Skeletal muscle satellite cell (primary cell): ENCODE data around the gene HSPB6.
"Not testable (repeated sequence)": the region's sequence is repeated elsewhere in the genome, so short reads cannot be mapped to it uniquely, and the experiment has no call there.

Experiments
- H3K27me3 ChIP-seq: 2 replicates; pipeline ENCODE4 v1.7.0; 2013; ENCODE audit warnings: low read length; ENCODE audit not compliant: control insufficient read depth, insufficient read depth
- H3K36me3 ChIP-seq: 2 replicates; pipeline ENCODE4 v1.7.0; 2013; ENCODE audit warnings: mild to moderate bottlenecking, control low read depth, low read length; ENCODE audit not compliant: insufficient read depth
- H3K4me1 ChIP-seq: 2 replicates; pipeline ENCODE4 v1.7.0; 2013; ENCODE audit warnings: low read length; ENCODE audit not compliant: control insufficient read depth, insufficient read depth
- H3K4me2 ChIP-seq: 2 replicates; pipeline ENCODE4 v1.7.0; 2013; ENCODE audit warnings: mild to moderate bottlenecking, low read length
- H3K4me3 ChIP-seq: 2 replicates; pipeline ENCODE4 v1.7.0; 2013; ENCODE audit warnings: low read length
- H3K9ac ChIP-seq: 2 replicates; pipeline ENCODE4 v1.7.0; 2013; ENCODE audit warnings: mild to moderate bottlenecking, low read depth, low read length, moderate library complexity
- H3K9me3 ChIP-seq: replicated peaks from 2 replicates; pipeline ENCODE4 v1.7.0; 2013; ENCODE audit warnings: mild to moderate bottlenecking, control low read depth, low read length

Gene HSPB6

GRCh38 chr19:35731353-35731752 is 25.5 kb downstream of the HSPB6 start:
- Histone ChIP-seq H3K9me3 (no peaks in the 10 kb centered on the region), H3K36me3 (peaks cover 83% of the 10 kb centered on the region), H3K4me1 (no peaks in the 10 kb centered on the region), H3K9ac (no peak overlapping the region), H3K27me3 (no peaks in the 10 kb centered on the region), H3K4me3 (no peak overlapping the region), H3K4me2 (no peak overlapping the region)

- Histone ChIP-seq H3K4me1 (no peaks in the 10 kb centered on the region), H3K4me2 (no peak overlapping the region), H3K9ac (no peak overlapping the region), H3K27me3 (no peaks in the 10 kb centered on the region), H3K9me3 (no peaks in the 10 kb centered on the region), H3K4me3 (no peak overlapping the region), H3K36me3 (peaks cover 90% of the 10 kb centered on the region)
These were observed 26.5 kb downstream of the HSPB6 start for GRCh38 chr19:35730326-35730725.

GRCh38 chr19:35729763-35730162 is 27.1 kb downstream of the HSPB6 start:
- H3K27me3 ChIP-seq = no peaks in the 10 kb centered on the region

GRCh38 chr19:35729021-35729420 is 27.8 kb downstream of the HSPB6 start:
- Histone ChIP-seq H3K27me3 (no peaks in the 10 kb centered on the region), H3K9me3 (no peaks in the 10 kb centered on the region), H3K9ac (no peak overlapping the region), H3K4me1 (no peaks in the 10 kb centered on the region), H3K4me2 (no peak overlapping the region), H3K36me3 (peaks cover 88% of the 10 kb centered on the region), H3K4me3 (no peak overlapping the region)

More at GRCh38 chr19:35729763-35730162, 27.1 kb downstream of the HSPB6 start:
- Histone ChIP-seq H3K9ac (no peak overlapping the region), H3K36me3 (peaks cover 90% of the 10 kb centered on the region), H3K9me3 (no peaks in the 10 kb centered on the region), H3K4me1 (no peaks in the 10 kb centered on the region), H3K4me3 (no peak overlapping the region), H3K4me2 (no peak overlapping the region)

- H3K36me3 ChIP-seq = peaks cover 89% of the 10 kb centered on the region
These were observed 28.7 kb downstream of the HSPB6 start for GRCh38 chr19:35727956-35728706.

GRCh38 chr19:35727053-35727955 is 29.5 kb downstream of the HSPB6 start:
- no peaks in the 10 kb centered on the region for H3K4me1 ChIP-seq
- H3K9me3 ChIP-seq = no peaks in the 10 kb centered on the region
- no peak overlapping the region for H3K4me2 ChIP-seq
- no peak overlapping the region for H3K9ac ChIP-seq
- peaks cover 91% of the 10 kb centered on the region for H3K36me3 ChIP-seq
- no peaks in the 10 kb centered on the region for H3K27me3 ChIP-seq
- no peak overlapping the region for H3K4me3 ChIP-seq

More at GRCh38 chr19:35727956-35728706, 28.7 kb downstream of the HSPB6 start:
- Histone ChIP-seq H3K9me3 (no peaks in the 10 kb centered on the region), H3K9ac (no peak overlapping the region), H3K4me1 (no peaks in the 10 kb centered on the region), H3K27me3 (no peaks in the 10 kb centered on the region), H3K4me3 (no peak overlapping the region), H3K4me2 (no peak overlapping the region)

GRCh38 chr19:35725216-35725861 is 31.5 kb downstream of the HSPB6 start:
- Histone ChIP-seq H3K27me3 (no peaks in the 10 kb centered on the region), H3K36me3 (peaks cover 86% of the 10 kb centered on the region), H3K9me3 (no peaks in the 10 kb centered on the region), H3K4me3 (no peak overlapping the region), H3K4me2 (no peak overlapping the region), H3K4me1 (no peaks in the 10 kb centered on the region), H3K9ac (no peak overlapping the region)

- Histone ChIP-seq H3K4me1 (peaks cover under 1% of the 10 kb centered on the region), H3K36me3 (peaks cover 84% of the 10 kb centered on the region), H3K4me2 (no peak overlapping the region), H3K4me3 (no peak overlapping the region), H3K9ac (no peak overlapping the region), H3K27me3 (no peaks in the 10 kb centered on the region), H3K9me3 (no peaks in the 10 kb centered on the region)
These were observed 32.3 kb downstream of the HSPB6 start for GRCh38 chr19:35724560-35724959.

- H3K36me3 ChIP-seq = peaks cover 80% of the 10 kb centered on the region
- not testable (repeated sequence) for H3K9me3 ChIP-seq, H3K4me3 ChIP-seq, H3K27me3 ChIP-seq, H3K4me1 ChIP-seq, H3K9ac ChIP-seq, H3K4me2 ChIP-seq
These were observed 32.7 kb downstream of the HSPB6 start for GRCh38 chr19:35724132-35724531.

GRCh38 chr19:35723671-35724070 is 33.2 kb downstream of the HSPB6 start:
- H3K36me3 ChIP-seq = peaks cover 75% of the 10 kb centered on the region
- no peak overlapping the region for H3K4me3 ChIP-seq
- H3K9ac ChIP-seq = no peak overlapping the region
- peaks cover 9% of the 10 kb centered on the region for H3K4me1 ChIP-seq
- H3K4me2 ChIP-seq = no peak overlapping the region
- H3K27me3 ChIP-seq = no peaks in the 10 kb centered on the region
- H3K9me3 ChIP-seq = no peaks in the 10 kb centered on the region

GRCh38 chr19:35722897-35723296 is 33.9 kb downstream of the HSPB6 start:
- peaks cover 68% of the 10 kb centered on the region for H3K36me3 ChIP-seq
- H3K4me3 ChIP-seq = no peak overlapping the region
- H3K9ac ChIP-seq = no peak overlapping the region
- H3K27me3 ChIP-seq = no peaks in the 10 kb centered on the region
- no peak overlapping the region for H3K4me2 ChIP-seq
- H3K9me3 ChIP-seq = no peaks in the 10 kb centered on the region
- H3K4me1 ChIP-seq = peaks cover 9% of the 10 kb centered on the region
